T-helper 1 cell treated with Interleukin-12 subunit alpha and Interleukin-12 subunit beta and Interleukin-4 antibody, amounts not matched to agents 30 μg/mL and 1 μg/mL, for 36 hours (primary cell): ENCODE data around the gene COL4A3.

ENCODE experiments used
- H3K27ac Mint-ChIP-seq: one replicate; pipeline ENCODE4 v1.8.0; 2021; ENCODE audit warnings: mild to moderate bottlenecking, mixed read lengths
- H3K27me3 Mint-ChIP-seq: one replicate; pipeline ENCODE4 v1.8.0; 2021; ENCODE audit warnings: low read depth, mixed read lengths
- H3K36me3 Mint-ChIP-seq: one replicate; pipeline ENCODE4 v1.8.0; 2021; ENCODE audit warnings: low read depth, mixed read lengths
- H3K4me1 Mint-ChIP-seq: one replicate; pipeline ENCODE4 v1.8.0; 2021; ENCODE audit warnings: low read depth, mixed read lengths
- H3K4me3 Mint-ChIP-seq: one replicate; pipeline ENCODE4 v1.8.0; 2021; ENCODE audit warnings: mild to moderate bottlenecking, moderate library complexity, mixed read lengths
- H3K9me3 Mint-ChIP-seq: one replicate; pipeline ENCODE4 v1.8.0; 2021; ENCODE audit warnings: mixed read lengths

The COL4A3 gene

DNA sequence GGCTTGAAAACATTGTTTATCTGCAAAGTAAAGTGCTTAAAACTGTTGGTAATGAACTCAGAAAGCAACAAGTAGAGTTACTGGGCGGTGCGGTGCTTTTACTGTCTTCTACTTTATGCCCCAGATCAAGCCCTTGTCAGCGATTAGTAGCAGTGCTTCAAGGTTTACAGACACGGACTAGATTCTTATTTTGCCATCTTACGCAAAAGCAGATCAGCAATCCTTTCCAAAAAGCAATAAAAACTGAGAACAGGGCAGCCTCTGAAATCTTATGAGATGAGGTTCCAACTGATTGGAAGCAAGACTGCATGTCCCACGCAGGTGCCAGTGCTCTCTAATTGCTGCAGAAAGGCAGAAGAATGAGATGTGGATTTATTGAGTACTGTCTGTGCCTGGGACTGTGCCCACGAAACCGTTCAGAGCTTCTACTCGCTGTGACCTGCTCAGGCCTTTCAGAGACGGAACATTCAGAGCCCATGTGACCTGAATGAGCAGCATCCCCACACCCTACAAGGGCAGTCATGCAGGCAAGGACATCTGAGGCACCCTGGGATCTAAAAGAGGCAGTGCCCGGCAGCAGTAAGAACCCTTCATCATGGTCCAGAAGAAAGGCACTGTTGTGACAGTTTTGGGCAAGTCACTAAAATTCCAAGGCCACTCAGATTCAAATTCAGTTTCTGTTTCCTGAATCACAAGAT lies 15.7 kb downstream of the COL4A3 start:
- H3K27me3 Mint-ChIP-seq, result peaks cover 6% of the 10 kb centered on the region
- no peak overlapping the region for H3K27ac Mint-ChIP-seq

GRCh38 chr2:227180770-227181169 lies 16.3 kb downstream of the COL4A3 start:
- H3K9me3 Mint-ChIP-seq, result no peaks in the 10 kb centered on the region
- no peaks in the 10 kb centered on the region for H3K4me1 Mint-ChIP-seq
- peaks cover 6% of the 10 kb centered on the region for H3K27me3 Mint-ChIP-seq
- H3K27ac Mint-ChIP-seq, result no peak overlapping the region
- no peak overlapping the region for H3K4me3 Mint-ChIP-seq
- no peaks in the 10 kb centered on the region for H3K36me3 Mint-ChIP-seq

More for the DNA sequence above, 15.7 kb downstream of the COL4A3 start:
- Mint-ChIP-seq H3K4me3 (no peak overlapping the region), H3K9me3 (no peaks in the 10 kb centered on the region), H3K36me3 (no peaks in the 10 kb centered on the region), H3K4me1 (no peaks in the 10 kb centered on the region)

GRCh38 chr2:227182765-227183164 lies 18.3 kb downstream of the COL4A3 start:
- Mint-ChIP-seq H3K27ac (no peak overlapping the region), H3K4me1 (no peaks in the 10 kb centered on the region), H3K9me3 (no peaks in the 10 kb centered on the region), H3K36me3 (no peaks in the 10 kb centered on the region), H3K27me3 (peaks cover 6% of the 10 kb centered on the region), H3K4me3 (no peak overlapping the region)

- Mint-ChIP-seq H3K27ac (no peak overlapping the region), H3K4me1 (no peaks in the 10 kb centered on the region), H3K27me3 (peaks cover 7% of the 10 kb centered on the region), H3K4me3 (no peak overlapping the region), H3K9me3 (no peaks in the 10 kb centered on the region), H3K36me3 (no peaks in the 10 kb centered on the region)
These were observed 19.4 kb downstream of the COL4A3 start for GRCh38 chr2:227183657-227184367.

- Mint-ChIP-seq H3K4me3 (no peak overlapping the region), H3K27ac (no peak overlapping the region), H3K9me3 (no peaks in the 10 kb centered on the region), H3K36me3 (no peaks in the 10 kb centered on the region), H3K4me1 (no peaks in the 10 kb centered on the region), H3K27me3 (peaks cover 9% of the 10 kb centered on the region)
These were observed 21.3 kb downstream of the COL4A3 start for GRCh38 chr2:227185615-227186232.

DNA sequence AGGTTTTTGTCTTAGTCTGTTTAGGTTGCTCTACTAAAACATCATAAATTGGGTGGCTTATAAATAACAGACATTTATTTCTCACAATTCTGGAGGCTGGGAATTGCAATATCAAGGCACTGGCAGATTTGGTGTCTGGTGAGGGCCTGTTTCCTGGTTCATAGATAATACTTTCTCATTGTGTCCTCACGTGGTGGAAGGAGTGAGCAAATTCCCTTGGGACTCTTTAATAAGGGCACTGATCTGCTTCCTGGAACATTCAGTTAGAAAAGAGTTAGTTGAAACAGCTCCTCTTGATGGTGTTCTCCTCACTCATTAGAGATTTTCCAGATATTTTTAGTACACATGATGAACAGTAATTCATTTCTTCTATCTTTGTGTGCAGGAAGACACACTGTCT lies 22.3 kb downstream of the COL4A3 start:
- Mint-ChIP-seq H3K36me3 (no peaks in the 10 kb centered on the region), H3K27ac (no peak overlapping the region)

DNA sequence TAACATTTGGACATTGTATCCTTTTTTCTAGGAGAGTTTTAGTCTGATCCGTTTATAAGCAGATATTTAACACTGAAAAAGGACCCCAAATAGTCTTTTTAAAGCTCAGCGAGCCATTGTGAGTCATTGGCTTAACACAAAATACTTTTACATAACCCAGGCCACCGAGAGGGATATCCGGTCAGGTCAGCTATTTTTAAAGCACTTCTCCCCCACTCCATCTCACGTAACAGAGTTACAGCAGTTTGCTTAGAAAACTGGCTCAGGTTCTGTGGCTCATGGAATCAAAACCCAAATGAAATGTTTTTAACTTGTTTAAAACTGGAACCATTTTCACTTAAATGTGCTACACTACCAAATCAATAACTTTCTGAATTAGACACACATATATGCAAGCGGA lies 23.9 kb downstream of the COL4A3 start:
- Mint-ChIP-seq H3K9me3 (no peaks in the 10 kb centered on the region), H3K27ac (no peak overlapping the region), H3K4me3 (no peak overlapping the region), H3K27me3 (peaks cover 9% of the 10 kb centered on the region), H3K36me3 (no peaks in the 10 kb centered on the region), H3K4me1 (no peaks in the 10 kb centered on the region)

More for the DNA sequence above, 22.3 kb downstream of the COL4A3 start:
- H3K27me3 Mint-ChIP-seq, result peaks cover 9% of the 10 kb centered on the region
- H3K9me3 Mint-ChIP-seq, result no peaks in the 10 kb centered on the region
- H3K4me1 Mint-ChIP-seq, result no peaks in the 10 kb centered on the region
- H3K4me3 Mint-ChIP-seq, result no peak overlapping the region

DNA sequence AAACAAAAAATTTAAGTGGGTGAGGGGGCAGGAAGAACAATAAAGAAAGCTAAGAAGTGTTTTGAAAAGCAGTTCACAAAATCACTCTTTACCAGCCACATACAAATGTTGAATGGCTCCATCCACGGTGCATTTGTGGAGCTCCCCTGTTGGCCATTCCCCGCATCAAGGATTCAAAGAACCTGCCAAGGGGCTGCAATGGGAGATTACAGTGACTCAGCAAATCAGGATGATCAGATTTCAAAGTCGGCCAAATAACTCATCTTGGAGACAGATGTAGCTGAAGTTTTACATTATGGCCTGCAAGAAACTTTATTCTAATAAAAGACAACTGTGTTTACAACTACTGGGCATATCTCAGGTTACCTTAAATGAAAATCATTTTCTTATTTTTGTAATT lies 26.9 kb downstream of the COL4A3 start:
- H3K27me3 Mint-ChIP-seq, result peaks cover 4% of the 10 kb centered on the region
- H3K9me3 Mint-ChIP-seq, result no peaks in the 10 kb centered on the region
- no peaks in the 10 kb centered on the region for H3K36me3 Mint-ChIP-seq
- no peak overlapping the region for H3K4me3 Mint-ChIP-seq
- no peaks in the 10 kb centered on the region for H3K4me1 Mint-ChIP-seq
- no peak overlapping the region for H3K27ac Mint-ChIP-seq

GRCh38 chr2:227192491-227192890 lies 28.1 kb downstream of the COL4A3 start:
- peaks cover 4% of the 10 kb centered on the region for H3K27me3 Mint-ChIP-seq

GRCh38 chr2:227194219-227194618 lies 29.8 kb downstream of the COL4A3 start:
- H3K27me3 Mint-ChIP-seq, result no peaks in the 10 kb centered on the region
- H3K36me3 Mint-ChIP-seq, result no peaks in the 10 kb centered on the region
- H3K4me1 Mint-ChIP-seq, result no peaks in the 10 kb centered on the region
- H3K4me3 Mint-ChIP-seq, result no peak overlapping the region
- no peaks in the 10 kb centered on the region for H3K9me3 Mint-ChIP-seq
- H3K27ac Mint-ChIP-seq, result no peak overlapping the region

More at GRCh38 chr2:227192491-227192890, 28.1 kb downstream of the COL4A3 start:
- no peaks in the 10 kb centered on the region for H3K4me1 Mint-ChIP-seq
- no peaks in the 10 kb centered on the region for H3K9me3 Mint-ChIP-seq
- H3K4me3 Mint-ChIP-seq, result no peak overlapping the region
- H3K36me3 Mint-ChIP-seq, result no peaks in the 10 kb centered on the region
- H3K27ac Mint-ChIP-seq, result no peak overlapping the region

- Mint-ChIP-seq H3K27ac (no peak overlapping the region), H3K4me1 (no peaks in the 10 kb centered on the region), H3K4me3 (no peak overlapping the region), H3K27me3 (no peaks in the 10 kb centered on the region), H3K9me3 (no peaks in the 10 kb centered on the region), H3K36me3 (no peaks in the 10 kb centered on the region)
These were observed 34.4 kb downstream of the COL4A3 start for GRCh38 chr2:227198866-227199265.

DNA sequence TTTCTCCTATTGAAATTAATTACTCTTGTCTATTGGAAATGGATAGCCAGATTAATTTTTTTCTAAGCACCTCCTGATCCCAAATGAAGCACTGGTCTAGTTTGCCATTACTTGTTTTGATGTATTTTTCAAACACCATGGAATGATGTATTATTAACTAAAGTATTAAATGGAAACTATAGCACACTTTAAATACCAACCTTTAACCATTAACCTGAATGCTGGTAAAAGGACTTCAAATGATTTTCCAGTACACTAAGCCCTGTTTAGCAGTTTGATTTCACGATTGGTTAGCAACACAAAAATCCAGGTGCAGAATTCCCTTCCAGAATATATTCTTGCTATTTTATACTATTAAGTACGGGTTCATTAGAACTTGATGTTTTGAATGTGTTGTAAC lies 37.3 kb downstream of the COL4A3 start:
- H3K9me3 Mint-ChIP-seq, result no peaks in the 10 kb centered on the region
- no peaks in the 10 kb centered on the region for H3K27me3 Mint-ChIP-seq
- H3K27ac Mint-ChIP-seq, result no peak overlapping the region

DNA sequence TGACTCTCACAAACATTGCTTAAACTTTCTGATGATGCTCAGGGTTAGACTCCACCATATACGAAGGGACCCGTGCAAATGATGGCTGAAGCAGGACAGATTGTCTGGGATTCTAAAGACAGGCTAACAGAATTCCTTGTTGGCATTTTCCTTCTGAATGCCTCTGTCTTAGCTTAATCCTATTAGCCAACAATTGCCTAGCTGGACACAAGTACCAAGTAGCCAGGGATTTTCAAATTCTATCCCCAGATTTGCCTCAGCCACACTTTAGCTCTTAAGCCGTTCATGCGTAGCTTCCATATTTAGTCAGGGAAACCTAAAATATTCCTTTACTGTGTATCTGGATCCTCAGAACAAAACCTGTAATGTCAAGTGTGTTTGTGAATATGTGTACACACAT lies 40.0 kb downstream of the COL4A3 start:
- no peak overlapping the region for H3K27ac Mint-ChIP-seq
- H3K36me3 Mint-ChIP-seq, result no peaks in the 10 kb centered on the region
- H3K4me1 Mint-ChIP-seq, result no peaks in the 10 kb centered on the region
- H3K9me3 Mint-ChIP-seq, result no peaks in the 10 kb centered on the region
- H3K4me3 Mint-ChIP-seq, result no peak overlapping the region
- no peaks in the 10 kb centered on the region for H3K27me3 Mint-ChIP-seq

More for the DNA sequence above, 37.3 kb downstream of the COL4A3 start:
- Mint-ChIP-seq H3K4me1 (no peaks in the 10 kb centered on the region), H3K36me3 (no peaks in the 10 kb centered on the region), H3K4me3 (no peak overlapping the region)

DNA sequence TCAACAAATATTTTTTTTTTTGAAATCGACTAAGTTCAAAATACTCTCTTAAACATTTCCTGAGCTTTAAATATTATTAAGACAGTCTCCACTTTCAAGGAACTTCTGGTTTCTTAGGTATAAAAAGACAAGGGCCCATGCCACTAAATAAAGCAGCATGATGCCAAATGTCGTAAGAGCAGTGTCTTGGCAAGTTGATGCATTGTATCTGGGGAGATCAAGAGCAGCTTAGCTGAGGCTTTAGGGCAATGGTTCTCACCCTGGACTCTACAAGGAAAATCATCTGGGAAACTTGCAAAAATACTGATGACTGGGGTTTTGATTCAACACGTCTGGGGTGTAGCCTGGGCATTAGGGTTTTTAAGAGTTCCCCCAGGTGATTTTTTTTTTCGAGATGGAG lies 41.3 kb downstream of the COL4A3 start:
- Mint-ChIP-seq H3K27ac (no peak overlapping the region), H3K9me3 (no peaks in the 10 kb centered on the region), H3K4me3 (no peak overlapping the region), H3K4me1 (no peaks in the 10 kb centered on the region), H3K27me3 (no peaks in the 10 kb centered on the region), H3K36me3 (no peaks in the 10 kb centered on the region)

- Mint-ChIP-seq H3K9me3 (no peaks in the 10 kb centered on the region), H3K27me3 (no peaks in the 10 kb centered on the region), H3K27ac (no peak overlapping the region), H3K36me3 (no peaks in the 10 kb centered on the region), H3K4me1 (no peaks in the 10 kb centered on the region), H3K4me3 (no peak overlapping the region)
These were observed 42.0 kb downstream of the COL4A3 start for GRCh38 chr2:227206406-227206805.
